Peyer's patch (tissue), 4 donors: ENCODE data around the gene CEL. TPM values are rescaled to one million over a fixed set of nuclear protein-coding genes. Genes with fewer than 3 reads are reported as not detected.
"Not testable (repeated sequence)": the region's sequence is repeated elsewhere in the genome, so short reads cannot be mapped to it uniquely, and the experiment has no call there.

ENCODE experiments used
- DNase-seq, 3 donors: peaks; one replicate each; pipeline ENCODE4 v3.0.0-alpha.2; 2017 to 2019
- H3K27ac ChIP-seq, 4 donors: fragments of 200-600 bp; sonication (generic); one replicate each; pipeline ENCODE4 v1.5.1; 2016 to 2019
- H3K27me3 ChIP-seq, 2 donors: fragments of 200-600 bp; sonication (generic); one replicate each; pipeline ENCODE4 v1.5.1; 2019
- H3K36me3 ChIP-seq, 3 donors: fragments of 200-600 bp; sonication (generic); one replicate each; pipeline ENCODE4 v1.5.1; 2016 to 2019
- H3K4me1 ChIP-seq, 4 donors: fragments of 200-600 bp; sonication (generic); one replicate each; pipeline ENCODE4 v1.5.1; 2016 to 2019
- H3K4me3 ChIP-seq, 4 donors: fragments of 200-600 bp; sonication (generic); 1 replicate in 3 of 4; 2 replicates in 1 of 4; pipeline ENCODE4 v1.5.1; 2016 to 2019; ENCODE audit warnings: mild to moderate bottlenecking in 1 of 4
- H3K9me3 ChIP-seq, 4 donors: fragments of 200-600 bp; sonication (generic); one replicate each; pipeline ENCODE4 v1.5.1; 2016 to 2019; ENCODE audit warnings: mild to moderate bottlenecking in 1 of 4
- POLR2A ChIP-seq, 2 donors: fragments of 450-650 bp; IDR thresholded peaks; one replicate each; pipeline ENCODE4 v1.5.1; 2017; ENCODE audit warnings: antibody characterized with exemption in 2 of 2, mild to moderate bottlenecking in 2 of 2, moderate library complexity in 2 of 2
- total RNA-seq, 4 donors: library from RNA; depleted of rRNA; stranded (reverse); fragments of >200 nt; gene quantifications; one replicate each; pipeline ENCODE4 v1.1.0, GENCODE V29; 2016
- TF ChIP-seq, protein P1 (sequence below), 6 experiments: fragments of 450-650 bp in 4 of 6; fragments of 200-600 bp in 2 of 6; sonication (generic) in 1 of 6; IDR thresholded peaks; one replicate each; pipeline ENCODE4 v1.5.1; 2017 to 2019; ENCODE audit warnings: antibody characterized with exemption in 6 of 6, mild to moderate bottlenecking in 3 of 6, moderate library complexity in 1 of 6

CEL gene
- total RNA-seq, 4 donors from 2014 or later, result 1.6 to 9.1 (median 5.8) TPM

DNA sequence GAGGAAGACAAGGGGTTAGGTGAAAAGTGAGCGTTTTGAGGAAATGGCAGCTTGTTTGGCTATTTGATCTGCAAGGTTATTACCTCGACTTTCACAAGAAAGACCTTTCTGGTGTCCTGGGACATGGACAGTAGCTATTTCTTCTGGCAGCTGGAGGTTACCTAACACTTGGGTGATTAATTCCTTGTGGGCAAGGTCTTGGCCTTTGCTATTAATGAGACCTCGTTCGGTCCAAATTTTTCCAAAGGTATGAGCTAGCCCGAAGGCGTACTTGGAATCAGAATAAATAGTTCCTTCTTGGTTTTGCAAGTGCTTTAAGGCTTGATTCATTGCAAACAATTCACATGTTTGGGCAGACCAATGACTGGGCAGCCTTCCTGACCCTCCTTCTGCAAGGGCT, 26.1 kb upstream of the CEL start:
- no peaks in the 10 kb centered on the region for H3K27me3 ChIP-seq
- no peak for DNase-seq
- no peak for TF ChIP-seq POLR2A (IDR thresholded peaks at IDR 0.05)
- TF ChIP-seq, protein P1, sequence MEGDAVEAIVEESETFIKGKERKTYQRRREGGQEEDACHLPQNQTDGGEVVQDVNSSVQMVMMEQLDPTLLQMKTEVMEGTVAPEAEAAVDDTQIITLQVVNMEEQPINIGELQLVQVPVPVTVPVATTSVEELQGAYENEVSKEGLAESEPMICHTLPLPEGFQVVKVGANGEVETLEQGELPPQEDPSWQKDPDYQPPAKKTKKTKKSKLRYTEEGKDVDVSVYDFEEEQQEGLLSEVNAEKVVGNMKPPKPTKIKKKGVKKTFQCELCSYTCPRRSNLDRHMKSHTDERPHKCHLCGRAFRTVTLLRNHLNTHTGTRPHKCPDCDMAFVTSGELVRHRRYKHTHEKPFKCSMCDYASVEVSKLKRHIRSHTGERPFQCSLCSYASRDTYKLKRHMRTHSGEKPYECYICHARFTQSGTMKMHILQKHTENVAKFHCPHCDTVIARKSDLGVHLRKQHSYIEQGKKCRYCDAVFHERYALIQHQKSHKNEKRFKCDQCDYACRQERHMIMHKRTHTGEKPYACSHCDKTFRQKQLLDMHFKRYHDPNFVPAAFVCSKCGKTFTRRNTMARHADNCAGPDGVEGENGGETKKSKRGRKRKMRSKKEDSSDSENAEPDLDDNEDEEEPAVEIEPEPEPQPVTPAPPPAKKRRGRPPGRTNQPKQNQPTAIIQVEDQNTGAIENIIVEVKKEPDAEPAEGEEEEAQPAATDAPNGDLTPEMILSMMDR (IDR thresholded peaks at IDR 0.05), result no peak
- H3K36me3 ChIP-seq, result no peaks in the 10 kb centered on the region
- H3K4me3 ChIP-seq, result no peak overlapping the region
- H3K9me3 ChIP-seq, result no peaks in the 10 kb centered on the region
- H3K27ac ChIP-seq, result no peak overlapping the region
- peaks cover 4 to 13% (median 9%) of the 10 kb centered on the region in 4 donors for H3K4me1 ChIP-seq

DNA sequence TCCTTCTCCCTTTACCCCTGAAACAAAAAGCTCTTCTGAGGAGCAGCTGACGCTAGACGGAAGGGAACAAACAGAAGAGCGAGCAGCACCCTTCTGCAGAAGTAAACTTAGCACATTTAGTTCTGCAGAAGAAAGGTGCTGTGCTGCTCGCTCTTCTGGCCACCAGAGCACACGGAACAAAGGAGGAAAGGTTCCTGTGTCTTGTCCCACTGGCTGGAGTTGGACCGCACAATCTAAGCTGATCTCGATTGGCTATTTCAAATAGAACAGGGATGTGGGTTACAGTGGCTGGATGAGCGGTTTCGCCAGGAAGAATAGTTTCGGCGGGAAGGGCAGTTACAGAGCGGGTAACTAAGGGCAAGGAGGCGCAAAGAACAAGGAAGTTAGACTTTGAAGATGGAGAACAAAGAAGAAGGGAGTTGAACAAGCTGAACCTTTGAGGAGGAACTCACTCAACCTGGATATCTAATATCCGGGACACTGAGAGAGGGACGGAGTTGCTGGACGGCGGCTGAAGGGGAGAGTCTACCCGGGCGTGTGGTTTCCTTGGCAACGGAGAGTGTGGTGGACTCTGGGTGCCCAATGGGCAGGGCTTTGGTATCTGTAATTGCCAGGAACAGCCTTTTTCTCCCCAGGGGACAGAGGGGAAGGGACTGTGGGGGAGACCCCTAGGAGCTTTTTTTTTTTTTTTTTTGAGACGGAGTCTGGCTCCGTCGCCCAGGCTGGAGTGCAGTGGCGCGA, 23.8 kb upstream of the CEL start:
- TF ChIP-seq, protein P1 (IDR thresholded peaks at IDR 0.05), result no peak
- no peak for TF ChIP-seq POLR2A (IDR thresholded peaks at IDR 0.05)
- peaks cover 0 to 13% (median 0%) of the 10 kb centered on the region in 3 donors for H3K36me3 ChIP-seq
- no peak overlapping the region for H3K4me3 ChIP-seq
- H3K27ac ChIP-seq, result no peak overlapping the region
- no peaks in the 10 kb centered on the region for H3K4me1 ChIP-seq
- DNase-seq, result peak in 1 of 3 donors; percentile 20
- no peaks in the 10 kb centered on the region for H3K27me3 ChIP-seq
- H3K9me3 ChIP-seq, result no peaks in the 10 kb centered on the region

DNA sequence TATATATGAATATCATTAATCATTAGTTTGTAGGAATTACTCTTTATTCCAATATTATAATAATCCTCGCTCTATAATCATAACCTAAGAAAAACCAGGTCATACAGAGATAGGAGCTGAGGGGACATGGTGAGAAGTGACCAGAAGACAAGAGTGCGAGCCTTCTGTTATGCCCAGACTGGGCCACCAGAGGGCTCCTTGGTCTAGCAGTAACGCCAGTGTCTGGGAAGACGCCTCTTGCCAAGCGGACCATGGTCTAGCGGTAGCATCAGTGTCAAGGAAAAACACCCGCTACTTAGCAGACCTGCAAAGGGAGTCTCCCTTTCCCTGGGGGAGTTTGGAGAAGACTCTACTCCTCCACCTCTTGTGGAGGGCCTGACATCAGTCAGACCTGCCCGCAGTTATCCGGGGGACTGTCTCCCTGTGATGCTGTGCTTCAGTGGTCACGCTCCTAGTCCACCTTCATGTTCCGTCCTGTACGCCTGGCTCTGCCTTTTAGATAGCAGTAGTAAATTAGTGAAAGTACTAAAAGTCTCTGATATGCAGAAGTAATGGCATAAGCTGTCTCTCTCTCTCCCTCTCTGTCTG, 20.8 kb upstream of the CEL start:
- not testable (repeated sequence) for H3K27ac ChIP-seq, H3K27me3 ChIP-seq, H3K9me3 ChIP-seq, H3K4me1 ChIP-seq, H3K4me3 ChIP-seq
- TF ChIP-seq, protein P1 (IDR thresholded peaks at IDR 0.05), result peak in 4 of 6 experiments; percentile 46 to 65 (median 59)
- peaks cover 0 to 43% (median 0%) of the 10 kb centered on the region in 3 donors for H3K36me3 ChIP-seq
- peak; percentile 47 to 82 (median 57) for DNase-seq

DNA sequence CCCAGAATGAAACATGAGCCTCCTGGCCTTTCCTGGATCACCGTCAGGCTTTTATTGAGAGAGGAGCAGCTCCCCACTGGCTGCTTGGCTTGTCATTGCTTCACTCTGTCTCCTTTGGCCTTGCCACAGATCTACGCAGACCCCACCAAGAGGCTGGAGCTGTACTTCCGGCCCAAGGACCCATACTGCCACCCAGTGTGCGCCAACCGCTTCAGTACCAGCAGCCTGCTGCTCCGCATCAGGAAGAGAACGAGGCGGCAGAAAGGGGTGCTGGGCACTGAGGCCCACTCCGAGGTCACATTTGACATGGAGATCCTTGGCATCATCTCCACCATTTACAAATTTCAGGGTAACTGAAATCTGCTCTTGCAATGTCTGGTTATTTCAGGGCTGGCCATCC, 19.8 kb upstream of the CEL start:
- no peaks in the 10 kb centered on the region for H3K4me1 ChIP-seq
- peaks cover 0 to 52% (median 0%) of the 10 kb centered on the region in 3 donors for H3K36me3 ChIP-seq
- no peak for DNase-seq
- no peak overlapping the region for H3K27ac ChIP-seq
- H3K9me3 ChIP-seq, result no peaks in the 10 kb centered on the region
- H3K4me3 ChIP-seq, result no peak overlapping the region
- no peaks in the 10 kb centered on the region for H3K27me3 ChIP-seq
- TF ChIP-seq, protein P1 (IDR thresholded peaks at IDR 0.05), result no peak
- TF ChIP-seq POLR2A (IDR thresholded peaks at IDR 0.05), result no peak

DNA sequence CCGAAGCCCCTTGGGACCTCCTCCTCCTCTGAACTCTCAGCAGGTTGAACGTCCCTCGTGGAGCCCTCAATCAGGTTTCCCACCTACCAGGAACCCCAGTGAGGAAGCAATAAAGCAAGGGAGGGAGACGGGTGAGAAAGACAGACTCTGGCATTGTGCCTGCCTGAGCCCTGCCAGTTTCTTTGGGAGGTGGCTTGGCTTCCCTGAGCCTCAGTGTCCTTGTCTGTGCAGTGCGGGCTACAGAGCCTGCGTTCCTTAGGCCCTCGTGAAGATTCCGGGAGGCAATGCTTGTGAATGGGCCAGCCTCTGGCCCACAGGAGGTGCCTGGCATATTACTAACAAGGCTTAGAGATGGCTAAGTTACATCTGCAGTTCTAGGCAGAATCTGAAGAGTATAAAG, 19.1 kb upstream of the CEL start:
- H3K4me1 ChIP-seq, result no peaks in the 10 kb centered on the region
- DNase-seq, result no peak
- TF ChIP-seq, protein P1 (IDR thresholded peaks at IDR 0.05), result no peak
- TF ChIP-seq POLR2A (IDR thresholded peaks at IDR 0.05), result no peak
- no peaks in the 10 kb centered on the region for H3K9me3 ChIP-seq
- no peaks in the 10 kb centered on the region for H3K27me3 ChIP-seq
- H3K36me3 ChIP-seq, result peaks cover 0 to 58% (median 0%) of the 10 kb centered on the region in 3 donors
- no peak overlapping the region for H3K4me3 ChIP-seq
- no peak overlapping the region for H3K27ac ChIP-seq
